ENCODE results near the gene DCUN1D3.
A peak's percentile ranks its signal among the peaks of the same experiment; 100 is the strongest.
"Not testable (repeated sequence)": the region's sequence is repeated elsewhere in the genome, so short reads cannot be mapped to it uniquely, and the experiment has no call there.

DCUN1D3 gene, protein sequence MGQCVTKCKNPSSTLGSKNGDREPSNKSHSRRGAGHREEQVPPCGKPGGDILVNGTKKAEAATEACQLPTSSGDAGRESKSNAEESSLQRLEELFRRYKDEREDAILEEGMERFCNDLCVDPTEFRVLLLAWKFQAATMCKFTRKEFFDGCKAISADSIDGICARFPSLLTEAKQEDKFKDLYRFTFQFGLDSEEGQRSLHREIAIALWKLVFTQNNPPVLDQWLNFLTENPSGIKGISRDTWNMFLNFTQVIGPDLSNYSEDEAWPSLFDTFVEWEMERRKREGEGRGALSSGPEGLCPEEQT

DNA sequence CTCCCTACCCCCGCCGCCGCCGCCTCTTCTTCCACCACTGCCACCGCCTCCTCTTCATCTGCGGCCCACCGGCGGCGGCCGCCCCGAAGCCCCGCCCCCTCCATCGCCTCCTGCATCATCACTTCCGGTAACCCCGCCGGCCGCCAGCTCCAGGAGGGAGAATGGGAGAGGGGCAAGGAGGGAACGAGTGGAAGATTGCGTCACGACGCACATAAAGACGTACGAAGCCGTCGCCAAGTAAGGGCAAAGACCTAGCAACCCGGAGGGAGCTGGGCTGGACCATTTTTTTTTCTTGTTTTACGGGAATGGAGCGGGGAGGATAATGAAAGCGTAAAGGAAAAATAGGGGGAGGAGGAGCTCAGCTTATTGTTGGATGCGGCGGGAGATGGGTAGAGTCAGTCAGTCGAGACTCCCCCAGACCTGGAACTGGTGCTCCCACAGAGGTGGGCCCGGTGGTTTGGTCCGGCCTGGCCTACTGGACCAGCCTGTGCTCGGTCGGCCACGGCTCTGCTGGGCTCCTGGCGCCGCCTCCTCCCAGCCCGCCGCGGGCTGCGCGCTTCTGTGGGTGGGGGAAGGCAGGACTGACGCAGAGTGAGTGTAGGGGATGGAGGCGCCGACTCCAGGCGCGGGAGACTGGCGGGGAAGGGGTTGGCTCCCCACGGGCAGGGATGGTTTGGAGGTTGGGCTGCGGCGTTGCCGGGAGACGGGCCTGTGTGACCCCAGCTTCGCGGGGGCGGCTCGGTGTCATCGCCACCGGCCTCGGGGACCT, at the start of gene DCUN1D3, which contains the start of gene LYRM1:
Gene DCUN1D3 (minus strand): TSS at position 60 of the 769 bp plus-strand sequence. CDS start 37,820 bp downstream, outside the sequence.
Gene LYRM1 (plus strand): TSS at position 473 of the 769 bp plus-strand sequence. CDS start 14,785 bp downstream, outside the sequence.
- H3K4me1 ChIP-seq (ENCODE audit: control insufficient read depth, insufficient read depth, low read length): peaks cover 33% of the 10 kb centered on the region
- peaks cover 20% of the 10 kb centered on the region for H3K36me3 ChIP-seq (ENCODE audit: control insufficient read depth, insufficient read depth, low read length)
- no peaks in the 10 kb centered on the region for H3K9me3 ChIP-seq (ENCODE audit: control insufficient read depth, insufficient read depth, low read length)
- no peaks in the 10 kb centered on the region for H3K27me3 ChIP-seq (ENCODE audit: control insufficient read depth, insufficient read depth, low read length)
- H3K4me3 ChIP-seq (ENCODE audit: low read depth, low read length): peak within 1 kb of the TSS; percentile 80
- peak within 1 kb of the TSS; percentile 94 for H3K9ac ChIP-seq (ENCODE audit: low read depth, low read length)
- H3K27ac ChIP-seq (ENCODE audit: low read depth, low read length): peak within 1 kb of the TSS; percentile 92

DNA sequence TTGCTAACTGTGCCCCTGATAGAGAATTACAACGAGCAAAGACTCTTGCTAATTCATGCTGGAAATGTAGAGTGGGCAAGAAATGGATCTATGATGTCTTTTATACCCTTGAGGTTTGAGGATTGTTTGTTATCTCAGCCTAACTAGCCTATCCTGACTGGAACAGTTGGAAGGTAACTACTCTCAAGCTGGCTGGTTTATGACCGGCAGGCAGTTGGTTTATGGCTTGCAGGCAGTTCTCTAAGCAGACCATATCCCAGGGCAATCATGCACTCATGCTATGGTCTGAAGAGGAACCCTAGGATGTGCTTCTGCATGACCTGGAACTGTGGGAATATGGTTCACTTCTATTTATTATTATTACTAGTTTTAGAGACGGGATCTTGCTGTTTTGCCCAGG, 49.5 kb upstream of the DCUN1D3 start:
- no peaks in the 10 kb centered on the region for H3K9me3 ChIP-seq (ENCODE audit: control insufficient read depth, insufficient read depth, low read length)
- 0 out of 2 replicates have a peak, but pooled peaks cover 10% of the 10 kb centered on the region for H3K4me1 ChIP-seq (ENCODE audit: control insufficient read depth, insufficient read depth, low read length)
- H3K27ac ChIP-seq (ENCODE audit: low read depth, low read length): no peak overlapping the region

DNA sequence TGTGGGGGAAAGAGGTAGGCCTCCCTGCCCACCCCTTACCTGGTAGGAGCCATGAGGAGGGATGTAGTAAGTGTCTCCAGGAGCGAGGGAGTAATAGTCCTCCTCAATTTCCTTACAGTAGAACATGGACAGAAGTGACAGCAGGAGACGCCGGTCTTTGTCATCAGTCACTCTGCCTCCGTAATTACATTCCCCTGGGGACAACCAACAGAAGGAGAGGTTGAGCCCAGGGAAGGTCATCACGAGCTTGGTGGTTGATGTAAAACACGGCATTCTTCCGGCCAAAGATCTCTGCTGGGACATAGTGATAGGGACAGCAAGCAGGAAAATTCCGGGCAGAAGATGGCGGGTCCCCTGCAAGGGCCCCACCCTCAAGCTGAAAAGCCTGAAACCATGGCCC, 48.3 kb upstream of the DCUN1D3 start:
- Histone ChIP-seq H3K4me3 (ENCODE audit: low read depth, low read length) (no peak overlapping the region), H3K4me1 (ENCODE audit: control insufficient read depth, insufficient read depth, low read length) (0 out of 2 replicates have a peak, but pooled peaks cover 10% of the 10 kb centered on the region), H3K27ac (ENCODE audit: low read depth, low read length) (no peak overlapping the region), H3K9ac (ENCODE audit: low read depth, low read length) (no peak overlapping the region), H3K36me3 (ENCODE audit: control insufficient read depth, insufficient read depth, low read length) (no peaks in the 10 kb centered on the region), H3K27me3 (ENCODE audit: control insufficient read depth, insufficient read depth, low read length) (no peaks in the 10 kb centered on the region), H3K9me3 (ENCODE audit: control insufficient read depth, insufficient read depth, low read length) (no peaks in the 10 kb centered on the region)

More for the DNA sequence above, 49.5 kb upstream of the DCUN1D3 start:
- Histone ChIP-seq H3K4me3 (ENCODE audit: low read depth, low read length) (no peak overlapping the region), H3K36me3 (ENCODE audit: control insufficient read depth, insufficient read depth, low read length) (no peaks in the 10 kb centered on the region), H3K9ac (ENCODE audit: low read depth, low read length) (no peak overlapping the region), H3K27me3 (ENCODE audit: control insufficient read depth, insufficient read depth, low read length) (no peaks in the 10 kb centered on the region)

DNA sequence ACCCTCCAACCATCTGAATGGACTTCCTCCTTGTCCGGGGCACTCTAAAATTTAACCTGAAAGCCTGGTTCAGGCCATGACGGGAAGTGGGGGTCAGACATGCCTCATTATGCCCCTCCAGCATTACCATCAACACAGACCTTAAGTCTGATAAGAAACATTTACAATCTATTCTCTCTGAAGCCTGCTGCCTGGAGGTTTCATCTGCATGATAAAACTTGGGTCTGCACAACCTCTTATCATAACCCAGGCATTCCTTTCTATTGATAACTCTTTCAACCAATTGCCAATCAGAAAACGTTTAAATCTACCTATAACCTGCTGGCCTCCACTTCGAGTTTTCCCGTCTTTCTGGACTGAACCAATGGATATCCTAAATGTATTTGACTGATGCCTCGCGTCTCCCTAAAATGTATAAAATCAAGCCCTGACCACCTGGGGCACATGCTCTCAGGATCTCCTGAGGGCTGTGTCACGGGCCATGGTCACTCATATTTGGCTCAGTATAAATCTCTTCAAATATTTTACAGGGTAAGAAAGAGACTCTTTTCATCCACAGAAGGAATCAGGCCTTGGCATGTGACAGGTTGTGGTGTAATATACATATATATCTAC, 46.0 kb upstream of the DCUN1D3 start:
- Histone ChIP-seq H3K4me1 (ENCODE audit: control insufficient read depth, insufficient read depth, low read length) (0 out of 2 replicates have a peak, but pooled peaks cover 10% of the 10 kb centered on the region), H3K9ac (ENCODE audit: low read depth, low read length) (no peak overlapping the region), H3K9me3 (ENCODE audit: control insufficient read depth, insufficient read depth, low read length) (no peaks in the 10 kb centered on the region), H3K36me3 (ENCODE audit: control insufficient read depth, insufficient read depth, low read length) (no peaks in the 10 kb centered on the region), H3K27ac (ENCODE audit: low read depth, low read length) (no peak overlapping the region), H3K27me3 (ENCODE audit: control insufficient read depth, insufficient read depth, low read length) (no peaks in the 10 kb centered on the region), H3K4me3 (ENCODE audit: low read depth, low read length) (no peak overlapping the region)

DNA sequence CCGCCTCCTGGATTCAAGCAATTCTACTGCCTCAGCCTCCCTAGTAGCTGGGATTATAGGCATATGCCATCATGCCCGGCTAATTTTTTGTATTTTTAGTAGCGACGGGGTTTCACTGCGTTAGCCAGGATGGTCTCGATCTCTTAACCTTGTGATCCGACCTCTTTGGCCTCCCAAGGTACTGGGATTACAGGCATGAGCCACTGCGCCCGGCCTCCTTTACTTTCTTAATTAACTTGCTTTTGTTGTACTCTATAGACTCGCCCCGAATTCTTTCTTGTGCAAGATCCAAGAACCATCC, 45.4 kb upstream of the DCUN1D3 start:
- H3K4me3 ChIP-seq (ENCODE audit: low read depth, low read length); H3K9me3 ChIP-seq (ENCODE audit: control insufficient read depth, insufficient read depth, low read length); H3K27ac ChIP-seq (ENCODE audit: low read depth, low read length); H3K27me3 ChIP-seq (ENCODE audit: control insufficient read depth, insufficient read depth, low read length); H3K36me3 ChIP-seq (ENCODE audit: control insufficient read depth, insufficient read depth, low read length); H3K4me1 ChIP-seq (ENCODE audit: control insufficient read depth, insufficient read depth, low read length); H3K9ac ChIP-seq (ENCODE audit: low read depth, low read length): not testable (repeated sequence)

DNA sequence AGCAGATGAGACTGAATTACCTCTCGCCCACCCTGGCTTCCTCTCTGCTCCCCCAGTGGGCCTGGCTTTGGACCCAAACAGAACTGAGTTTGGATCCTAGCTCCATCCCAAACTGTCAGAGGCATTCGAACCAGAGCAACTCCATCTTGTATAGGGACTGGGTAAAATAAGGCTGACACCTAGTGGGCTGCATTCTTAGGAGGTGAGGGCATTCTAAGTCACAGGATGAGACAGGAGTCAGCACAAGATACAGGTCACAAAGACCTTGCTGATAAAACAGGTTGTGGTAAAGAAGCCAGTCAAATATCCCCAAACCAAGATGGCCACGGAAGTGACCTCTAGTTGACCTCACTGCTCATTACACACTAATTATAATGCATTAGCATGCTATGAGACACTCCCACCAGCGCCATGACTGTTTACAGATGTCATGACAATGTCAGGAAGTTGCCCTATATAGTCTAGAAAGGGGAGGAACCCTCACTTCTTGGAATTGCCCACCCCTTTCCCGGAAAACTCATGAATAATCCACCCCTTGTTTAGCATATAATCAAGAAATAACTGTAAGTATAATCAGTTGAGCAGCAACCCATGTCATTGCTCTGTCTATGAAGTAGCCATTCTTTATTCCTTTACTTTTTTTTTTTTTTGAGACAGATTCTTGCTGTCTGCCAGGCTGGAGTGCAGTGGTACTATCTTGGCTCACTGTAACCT, 44.9 kb upstream of the DCUN1D3 start:
- H3K27me3 ChIP-seq (ENCODE audit: control insufficient read depth, insufficient read depth, low read length): no peaks in the 10 kb centered on the region
- H3K9me3 ChIP-seq (ENCODE audit: control insufficient read depth, insufficient read depth, low read length): no peaks in the 10 kb centered on the region
- 0 out of 2 replicates have a peak, but pooled peaks cover 10% of the 10 kb centered on the region for H3K4me1 ChIP-seq (ENCODE audit: control insufficient read depth, insufficient read depth, low read length)
- no peak overlapping the region for H3K9ac ChIP-seq (ENCODE audit: low read depth, low read length)
- H3K27ac ChIP-seq (ENCODE audit: low read depth, low read length): no peak overlapping the region
- H3K4me3 ChIP-seq (ENCODE audit: low read depth, low read length): no peak overlapping the region
- H3K36me3 ChIP-seq (ENCODE audit: control insufficient read depth, insufficient read depth, low read length): no peaks in the 10 kb centered on the region

DNA sequence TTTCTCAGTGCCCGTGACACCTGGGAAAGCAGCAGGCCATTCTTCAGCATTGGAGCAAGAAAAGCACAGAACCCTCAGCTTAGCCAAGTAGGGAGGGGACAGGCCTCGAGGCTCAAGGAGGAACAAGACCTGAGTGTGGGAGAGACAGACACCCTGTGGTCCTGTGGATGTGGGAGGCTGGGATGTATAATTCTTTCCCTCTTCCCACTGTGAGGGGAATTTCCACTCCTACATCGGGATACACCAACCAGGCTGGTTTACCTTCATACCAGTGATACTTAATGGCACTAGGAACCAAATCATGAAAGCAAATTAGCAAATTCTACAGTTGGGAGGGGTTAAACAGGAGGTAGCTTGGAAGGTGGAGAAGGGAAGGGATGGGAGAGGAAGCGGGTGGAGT, 42.1 kb upstream of the DCUN1D3 start:
- Histone ChIP-seq H3K36me3 (ENCODE audit: control insufficient read depth, insufficient read depth, low read length) (no peaks in the 10 kb centered on the region), H3K4me1 (ENCODE audit: control insufficient read depth, insufficient read depth, low read length) (0 out of 2 replicates have a peak, but pooled peaks cover 10% of the 10 kb centered on the region), H3K9me3 (ENCODE audit: control insufficient read depth, insufficient read depth, low read length) (no peaks in the 10 kb centered on the region), H3K4me3 (ENCODE audit: low read depth, low read length) (no peak overlapping the region), H3K27ac (ENCODE audit: low read depth, low read length) (no peak overlapping the region), H3K27me3 (ENCODE audit: control insufficient read depth, insufficient read depth, low read length) (no peaks in the 10 kb centered on the region), H3K9ac (ENCODE audit: low read depth, low read length) (no peak overlapping the region)

DNA sequence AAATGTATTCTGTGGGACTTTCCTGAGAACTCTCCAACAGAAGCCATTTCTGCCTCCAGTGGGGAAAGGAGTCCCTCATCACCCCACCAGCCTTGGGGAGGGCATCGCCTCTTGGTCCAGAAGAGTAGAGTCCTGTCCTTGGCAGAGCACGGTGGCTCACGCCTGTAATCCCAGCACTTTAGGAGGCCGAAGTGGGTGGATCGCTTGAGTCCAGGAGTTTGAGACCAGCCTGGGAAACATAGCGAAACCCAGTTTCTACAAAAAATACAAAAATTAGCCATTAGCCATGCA, 41.4 kb upstream of the DCUN1D3 start:
- H3K27ac ChIP-seq (ENCODE audit: low read depth, low read length): no peak overlapping the region
- no peaks in the 10 kb centered on the region for H3K9me3 ChIP-seq (ENCODE audit: control insufficient read depth, insufficient read depth, low read length)
- no peak overlapping the region for H3K4me3 ChIP-seq (ENCODE audit: low read depth, low read length)
- H3K4me1 ChIP-seq (ENCODE audit: control insufficient read depth, insufficient read depth, low read length): 0 out of 2 replicates have a peak, but pooled peaks cover 10% of the 10 kb centered on the region
- H3K9ac ChIP-seq (ENCODE audit: low read depth, low read length): no peak overlapping the region
- H3K27me3 ChIP-seq (ENCODE audit: control insufficient read depth, insufficient read depth, low read length): no peaks in the 10 kb centered on the region
- H3K36me3 ChIP-seq (ENCODE audit: control insufficient read depth, insufficient read depth, low read length): no peaks in the 10 kb centered on the region

DNA sequence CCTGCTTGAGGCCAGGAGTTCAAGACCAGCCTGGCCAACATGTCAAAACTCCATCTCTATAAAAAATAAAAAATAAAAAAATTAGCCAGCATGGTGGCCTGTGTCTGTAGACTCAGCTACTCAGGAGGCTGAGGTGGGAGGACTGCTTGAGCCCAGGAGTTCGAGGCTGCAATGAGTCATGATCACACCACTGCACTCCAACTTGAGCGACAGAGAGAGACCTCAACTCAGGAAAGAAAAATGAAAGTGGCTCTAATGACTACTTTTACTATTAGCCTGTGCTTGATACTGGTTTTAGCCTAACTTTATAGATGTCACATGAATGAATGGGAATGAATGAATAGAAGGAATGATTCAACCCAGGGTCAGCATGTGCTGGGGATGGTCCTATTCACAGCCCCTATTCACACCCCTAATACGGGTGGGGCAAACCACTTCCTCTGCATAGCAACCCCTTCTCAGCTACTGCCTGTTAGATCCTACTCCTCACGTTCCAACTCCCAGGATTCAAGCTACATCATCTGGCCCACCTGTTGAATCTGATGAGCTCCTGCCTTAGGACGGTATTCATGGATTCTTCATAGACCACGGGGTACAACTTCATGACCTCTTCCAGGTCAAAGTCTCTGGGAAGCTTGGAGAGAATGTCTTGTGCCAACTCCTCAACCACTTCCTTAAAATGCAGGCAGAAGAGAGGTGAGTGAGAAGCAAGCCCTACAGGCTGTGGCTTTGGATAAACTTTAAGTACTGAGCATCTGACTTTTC, 40.9 kb upstream of the DCUN1D3 start:
- Histone ChIP-seq H3K9me3 (ENCODE audit: control insufficient read depth, insufficient read depth, low read length) (no peaks in the 10 kb centered on the region), H3K4me1 (ENCODE audit: control insufficient read depth, insufficient read depth, low read length) (0 out of 2 replicates have a peak, but pooled peaks cover 4% of the 10 kb centered on the region), H3K4me3 (ENCODE audit: low read depth, low read length) (no peak overlapping the region), H3K27me3 (ENCODE audit: control insufficient read depth, insufficient read depth, low read length) (no peaks in the 10 kb centered on the region), H3K27ac (ENCODE audit: low read depth, low read length) (no peak overlapping the region), H3K9ac (ENCODE audit: low read depth, low read length) (no peak overlapping the region), H3K36me3 (ENCODE audit: control insufficient read depth, insufficient read depth, low read length) (no peaks in the 10 kb centered on the region)

DNA sequence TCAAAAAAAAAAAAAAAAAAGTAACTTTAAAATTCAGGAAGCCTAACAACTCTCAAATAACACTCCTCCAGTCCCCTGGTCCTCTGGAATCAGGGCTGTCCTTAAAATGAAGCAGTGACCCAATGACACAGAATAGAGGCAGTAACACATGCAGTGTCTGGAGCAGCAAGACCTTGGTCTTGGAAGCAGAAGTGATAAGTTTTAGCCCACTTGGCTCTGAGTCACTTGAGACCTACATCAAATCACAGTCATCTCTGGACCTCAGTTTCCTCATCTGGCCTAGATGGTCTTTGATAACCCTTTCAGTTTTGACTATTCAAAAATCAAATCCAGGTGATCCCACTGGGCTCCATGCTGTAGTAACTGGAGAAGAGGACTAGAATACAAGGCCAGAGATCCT, 39.5 kb upstream of the DCUN1D3 start:
- no peaks in the 10 kb centered on the region for H3K27me3 ChIP-seq (ENCODE audit: control insufficient read depth, insufficient read depth, low read length)
- H3K9ac ChIP-seq (ENCODE audit: low read depth, low read length): no peak overlapping the region
- no peak overlapping the region for H3K4me3 ChIP-seq (ENCODE audit: low read depth, low read length)
- H3K4me1 ChIP-seq (ENCODE audit: control insufficient read depth, insufficient read depth, low read length): no peaks in the 10 kb centered on the region
- no peak overlapping the region for H3K27ac ChIP-seq (ENCODE audit: low read depth, low read length)
- H3K36me3 ChIP-seq (ENCODE audit: control insufficient read depth, insufficient read depth, low read length): no peaks in the 10 kb centered on the region
- H3K9me3 ChIP-seq (ENCODE audit: control insufficient read depth, insufficient read depth, low read length): no peaks in the 10 kb centered on the region
